K562 (cell line): ENCODE measurements around the gene LGALS3BP.

Experiments used
- ASH1L ChIP-seq: fragments of 450-650 bp; IDR thresholded peaks from 2 replicates; pipeline ENCODE4 v1.6.1; 2018; ENCODE audit warnings: borderline replicate concordance, mild to moderate bottlenecking, low read depth; ENCODE audit not compliant: partially characterized antibody
- MNT ChIP-seq, 2 experiments: fragments of 450-650 bp; conservative IDR thresholded peaks; 2 replicates each; pipeline ENCODE4 v1.6.1; 2017; ENCODE audit warnings: mild to moderate bottlenecking in 2 of 2, moderate library complexity in 2 of 2
- MXI1 ChIP-seq: IDR thresholded peaks from 2 replicates; pipeline ENCODE4 v1.6.1; 2011; ENCODE audit warnings: low read depth, mild to moderate bottlenecking, improper control_type of control experiment, low read length
- RAD21 ChIP-seq, 2 experiments: fragments of 250-450 bp in 1 of 2; fragments of 450-650 bp in 1 of 2; sonication (Bioruptor Pico) in 1 of 2; formaldehyde crosslinking in 1 of 2; IDR thresholded peaks in 1 of 2; conservative IDR thresholded peaks in 1 of 2; 2 replicates each; pipeline versions ENCODE4 v1.4.0 to v1.8.0; 2020 to 2022; ENCODE audit warnings: mild to moderate bottlenecking in 2 of 2, moderate library complexity in 1 of 2
- ZBTB7A ChIP-seq: IDR thresholded peaks from 2 replicates; pipeline ENCODE4 v1.6.1; 2011; ENCODE audit warnings: low read depth, mild to moderate bottlenecking, low read length, moderate library complexity, borderline replicate concordance; ENCODE audit not compliant: control insufficient read depth
- ZNF316 ChIP-seq: fragments of 450-650 bp; IDR thresholded peaks from 2 replicates; pipeline ENCODE4 v1.6.1; 2016
- ZNF707 ChIP-seq: fragments of 250-450 bp; sonication (Bioruptor Pico); conservative IDR thresholded peaks from 2 replicates; pipeline ENCODE4 v1.8.0; 2022; ENCODE audit warnings: inconsistent platforms, mild to moderate bottlenecking, moderate library complexity

GRCh38 chr17:78973196-78973595 lies 6.5 kb downstream of the LGALS3BP start:
- TF ChIP-seq MXI1, result no peak
- TF ChIP-seq ZNF707, result no peak
- no peak for TF ChIP-seq ZNF316
- TF ChIP-seq MNT (conservative IDR thresholded peaks at IDR 0.05), result no peak
- no peak for TF ChIP-seq ASH1L
- TF ChIP-seq RAD21 (CRISPR knock-in tag; conservative IDR thresholded peaks at IDR 0.05 in 1 of 2, IDR thresholded peaks at IDR 0.05 in 1 of 2), result no peak
- no peak for TF ChIP-seq ZBTB7A
